HG02840 (cell line): Measurements from ENCODE around the gene STMP1.

Source experiments
- ATAC-seq: cut with Tn5 transposase; IDR thresholded peaks from one replicate; pipeline ENCODE4 v1.9.1; 2021; ENCODE audit warnings: mild to moderate bottlenecking, moderate library complexity, moderate number of reproducible peaks; ENCODE audit not compliant: unreplicated experiment, low FRiP score

STMP1 gene

DNA sequence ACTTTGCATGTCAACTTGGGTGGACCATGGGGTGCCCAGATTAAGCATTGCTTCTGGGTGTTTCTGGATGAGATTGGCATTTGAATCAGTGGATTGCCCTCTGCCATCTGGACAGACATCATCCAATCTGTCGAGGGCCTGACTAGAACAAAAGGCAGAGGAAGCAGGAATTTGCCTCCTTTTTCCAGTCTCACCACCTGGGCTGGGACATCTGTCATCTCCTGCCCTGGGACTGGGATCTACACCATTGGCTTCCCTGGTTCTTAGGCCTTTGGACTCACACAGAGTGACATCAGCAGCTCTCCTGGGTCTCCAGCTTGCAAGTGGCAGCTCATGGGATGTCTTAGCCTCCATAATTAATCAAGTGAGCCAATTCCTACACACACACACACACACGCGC is 55.4 kb downstream of the STMP1 start:
- ATAC-seq, result no peak

DNA sequence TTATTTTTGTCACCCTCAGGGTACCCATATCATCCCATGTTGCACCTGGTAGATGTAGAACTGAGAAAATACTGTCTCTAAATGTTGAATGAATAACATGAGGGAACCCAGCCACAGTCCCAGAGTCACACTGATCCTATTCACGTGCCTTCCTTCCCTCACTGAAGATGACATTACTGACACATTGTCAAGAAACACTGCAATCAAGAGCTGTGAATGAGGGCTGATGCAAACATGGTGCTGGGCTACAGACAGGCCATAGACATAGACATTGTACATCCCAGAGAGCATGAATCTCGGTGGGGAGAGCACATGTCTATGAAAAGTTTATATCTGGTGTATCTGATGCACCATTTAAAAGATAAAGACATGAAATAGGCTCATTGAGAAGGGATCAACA is 55.9 kb downstream of the STMP1 start:
- no peak for ATAC-seq

DNA sequence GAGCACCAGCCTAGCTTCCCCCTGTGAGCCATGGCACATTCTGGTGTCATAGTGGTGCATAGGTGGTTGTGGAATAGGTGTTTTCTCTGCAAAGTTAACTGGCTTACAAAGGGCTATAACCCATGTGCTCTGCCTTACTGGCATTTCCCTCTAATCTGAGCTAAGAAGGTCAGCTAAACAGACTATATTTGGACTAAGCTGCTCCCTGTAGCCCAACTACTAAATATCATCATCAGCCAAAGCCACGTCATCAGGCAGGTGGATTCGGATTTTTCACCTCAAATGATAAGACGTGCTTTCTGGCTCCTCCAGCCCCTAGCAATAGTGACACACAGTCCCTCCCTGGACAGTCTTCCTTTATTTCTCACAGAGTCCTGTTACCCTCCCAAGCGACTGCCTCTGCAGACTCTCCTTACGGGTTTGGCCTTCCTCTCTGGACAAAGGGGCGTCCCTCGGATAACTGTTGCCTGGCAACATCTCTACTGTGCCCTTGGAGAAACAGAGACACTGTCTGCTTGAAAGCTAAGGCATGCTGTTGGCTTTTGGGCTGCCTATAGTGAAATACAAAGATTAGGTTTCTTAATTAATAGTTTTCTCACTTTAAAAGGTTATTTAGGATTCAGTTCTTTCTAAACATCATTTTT is 56.6 kb downstream of the STMP1 start:
- ATAC-seq, result no peak

DNA sequence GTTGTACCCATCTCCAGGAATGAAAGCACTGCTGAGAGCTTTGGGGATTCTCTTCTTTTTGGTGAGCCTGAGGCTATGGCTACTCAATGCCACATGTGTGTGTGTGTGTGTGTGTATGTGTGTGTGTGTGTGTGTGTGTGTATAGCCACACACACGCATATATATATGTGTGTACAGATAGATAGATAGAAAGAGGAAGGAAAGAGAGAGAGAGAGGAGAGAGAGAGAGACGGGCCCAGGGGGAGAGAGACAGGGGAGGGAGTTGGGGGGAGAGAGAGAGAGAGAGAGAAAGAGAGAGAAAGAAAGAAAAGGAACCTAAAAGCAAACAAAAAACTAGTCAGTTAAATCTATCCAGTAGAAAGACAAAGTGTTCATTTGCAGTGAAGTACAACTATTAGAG is 57.4 kb downstream of the STMP1 start:
- no peak for ATAC-seq

- no peak for ATAC-seq
Measured at GRCh38 chr7:135721198-135721820, 59.0 kb downstream of the STMP1 start.

GRCh38 chr7:135723411-135723810 is 61.1 kb downstream of the STMP1 start:
- ATAC-seq, result no peak
